Breast epithelium (tissue), 4 donors: ENCODE data around the gene STXBP5. TPM values are rescaled to one million over a fixed set of nuclear protein-coding genes. Genes with fewer than 3 reads are reported as not detected.

ENCODE experiments used
- DNase-seq, 2 donors: peaks; one replicate each; pipeline ENCODE4 v3.0.0-alpha.2; 2019; ENCODE audit warnings: low spot score in 2 of 2
- H3K27ac ChIP-seq, 2 donors: fragments of 200-600 bp; sonication (generic) in 1 of 2; one replicate each; pipeline ENCODE4 v1.5.1; 2016 to 2019; ENCODE audit warnings: mild to moderate bottlenecking in 1 of 2
- H3K27me3 ChIP-seq, 2 donors: fragments of 200-600 bp; sonication (generic) in 1 of 2; one replicate each; pipeline versions ENCODE4 v1.5.1 to v1.6.0; 2017 to 2019; ENCODE audit warnings: control low read depth in 1 of 2, mild to moderate bottlenecking in 1 of 2
- H3K36me3 ChIP-seq: fragments of 200-600 bp; one replicate; pipeline ENCODE4 v1.5.1; 2019
- H3K4me1 ChIP-seq, 2 donors: fragments of 200-600 bp; sonication (generic); one replicate each; pipeline ENCODE4 v1.5.1; 2016 to 2019; ENCODE audit warnings: control low read depth in 1 of 2
- H3K4me3 ChIP-seq, 3 donors: fragments of 200-600 bp; sonication (generic); 1 replicate in 2 of 3; 2 replicates in 1 of 3; pipeline ENCODE4 v1.5.1; 2016 to 2019; ENCODE audit warnings: mild to moderate bottlenecking in 3 of 3, moderate library complexity in 2 of 3
- H3K9me3 ChIP-seq, 2 donors: fragments of 200-600 bp; sonication (generic) in 1 of 2; one replicate each; pipeline ENCODE4 v1.5.1; 2016 to 2019; ENCODE audit warnings: control low read depth in 1 of 2
- POLR2A ChIP-seq: fragments of 450-650 bp; IDR thresholded peaks from one replicate; pipeline ENCODE4 v1.6.1; 2016; ENCODE audit warnings: antibody characterized with exemption, mild to moderate bottlenecking, moderate library complexity
- POLR2AphosphoS5 ChIP-seq, 3 donors: sonication (generic); formaldehyde crosslinking; IDR thresholded peaks; one replicate each; pipeline ENCODE4 v1.6.1; 2017; ENCODE audit warnings: antibody characterized with exemption in 3 of 3
- intact Hi-C: fragments of 100-400 bp; cut with DNase I; formaldehyde crosslinking; loops from one replicate; pipeline ENCODE4 v1.15.1; 2023; ENCODE audit warnings: low total_unique reads
- total RNA-seq, 3 donors: library from RNA; depleted of rRNA; stranded (reverse); fragments of >200 nt; gene quantifications; one replicate each; pipeline ENCODE4 v1.1.0, GENCODE V29; 2016
- TF ChIP-seq, protein P1 (sequence below), 3 donors: fragments of 450-650 bp; IDR thresholded peaks; one replicate each; pipeline ENCODE4 v1.5.1; 2016 to 2017; ENCODE audit warnings: antibody characterized with exemption in 3 of 3, mild to moderate bottlenecking in 3 of 3, moderate library complexity in 3 of 3

STXBP5 gene
- total RNA-seq, 3 donors from 2014 or later: 21.3 to 43.6 (median 26.9) TPM

GRCh38 chr6:147204843-147205311, 660 bp downstream of the STXBP5 start:
- peak overlapping the region; percentile 96 to 98 for H3K27ac ChIP-seq
- H3K27me3 ChIP-seq: no peaks in the 10 kb centered on the region
- intact Hi-C loops: no loop called here
- no peaks in the 10 kb centered on the region for H3K9me3 ChIP-seq
- peak overlapping the region; percentile 85 to 93 (median 86) for H3K4me3 ChIP-seq
- no peak for DNase-seq
- TF ChIP-seq POLR2AphosphoS5 (IDR thresholded peaks at IDR 0.05) (no peak), POLR2A (no peak)
- TF ChIP-seq, protein P1, sequence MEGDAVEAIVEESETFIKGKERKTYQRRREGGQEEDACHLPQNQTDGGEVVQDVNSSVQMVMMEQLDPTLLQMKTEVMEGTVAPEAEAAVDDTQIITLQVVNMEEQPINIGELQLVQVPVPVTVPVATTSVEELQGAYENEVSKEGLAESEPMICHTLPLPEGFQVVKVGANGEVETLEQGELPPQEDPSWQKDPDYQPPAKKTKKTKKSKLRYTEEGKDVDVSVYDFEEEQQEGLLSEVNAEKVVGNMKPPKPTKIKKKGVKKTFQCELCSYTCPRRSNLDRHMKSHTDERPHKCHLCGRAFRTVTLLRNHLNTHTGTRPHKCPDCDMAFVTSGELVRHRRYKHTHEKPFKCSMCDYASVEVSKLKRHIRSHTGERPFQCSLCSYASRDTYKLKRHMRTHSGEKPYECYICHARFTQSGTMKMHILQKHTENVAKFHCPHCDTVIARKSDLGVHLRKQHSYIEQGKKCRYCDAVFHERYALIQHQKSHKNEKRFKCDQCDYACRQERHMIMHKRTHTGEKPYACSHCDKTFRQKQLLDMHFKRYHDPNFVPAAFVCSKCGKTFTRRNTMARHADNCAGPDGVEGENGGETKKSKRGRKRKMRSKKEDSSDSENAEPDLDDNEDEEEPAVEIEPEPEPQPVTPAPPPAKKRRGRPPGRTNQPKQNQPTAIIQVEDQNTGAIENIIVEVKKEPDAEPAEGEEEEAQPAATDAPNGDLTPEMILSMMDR (IDR thresholded peaks at IDR 0.05): no peak
- no peaks in the 10 kb centered on the region for H3K4me1 ChIP-seq
- H3K36me3 ChIP-seq: no peaks in the 10 kb centered on the region

DNA sequence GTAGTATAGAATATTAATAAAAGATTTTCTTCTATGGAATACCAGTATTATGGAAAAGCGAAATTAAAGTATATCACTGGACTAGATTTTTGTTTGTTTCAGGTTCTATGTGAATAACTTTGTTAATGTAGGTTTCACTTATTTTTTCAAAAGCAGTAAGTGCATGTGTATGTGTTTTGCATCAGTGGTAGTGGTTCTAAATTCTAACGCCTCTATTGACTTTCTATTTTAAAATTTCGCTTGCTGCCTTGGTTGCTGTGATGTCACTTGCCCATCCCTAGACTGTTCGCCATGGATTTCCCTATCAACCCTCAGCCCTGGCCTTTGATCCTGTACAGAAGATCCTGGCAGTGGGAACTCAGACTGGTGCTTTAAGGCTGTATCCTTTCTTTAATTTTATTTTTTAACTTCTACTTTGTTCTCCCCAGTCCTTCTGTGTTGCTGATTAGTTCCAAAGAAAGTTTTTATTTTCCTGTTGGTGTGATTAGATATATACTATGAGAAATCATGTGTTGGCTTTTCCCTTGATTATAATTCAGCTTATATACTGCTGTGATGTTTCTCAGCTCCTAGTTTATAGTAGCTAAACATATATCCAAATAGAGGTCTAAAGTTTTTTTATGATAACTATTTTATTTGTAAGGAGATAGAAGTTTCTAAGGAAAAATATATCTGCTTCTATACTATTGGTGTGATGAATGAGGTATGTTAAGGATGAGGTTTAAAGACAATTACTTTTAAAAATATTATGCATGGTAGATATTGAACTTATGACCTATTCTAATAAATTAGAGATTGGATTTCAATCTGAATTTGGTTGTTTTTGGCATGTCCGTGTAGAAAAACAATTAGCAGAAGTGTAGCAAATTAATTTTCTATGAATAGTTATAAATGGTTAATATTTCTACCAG, 1.7 kb downstream of the STXBP5 start:
- Histone ChIP-seq H3K4me3 (peak overlapping the region; percentile 3 to 93 (median 85)), H3K36me3 (no peaks in the 10 kb centered on the region), H3K27ac (peak overlapping the region; percentile 38 to 96), H3K27me3 (no peaks in the 10 kb centered on the region), H3K4me1 (no peaks in the 10 kb centered on the region), H3K9me3 (no peaks in the 10 kb centered on the region)
- intact Hi-C loops: no loop called here
- no peak for DNase-seq
- TF ChIP-seq POLR2AphosphoS5 (IDR thresholded peaks at IDR 0.05) (no peak), POLR2A (no peak)
- TF ChIP-seq, protein P1 (IDR thresholded peaks at IDR 0.05): no peak

DNA sequence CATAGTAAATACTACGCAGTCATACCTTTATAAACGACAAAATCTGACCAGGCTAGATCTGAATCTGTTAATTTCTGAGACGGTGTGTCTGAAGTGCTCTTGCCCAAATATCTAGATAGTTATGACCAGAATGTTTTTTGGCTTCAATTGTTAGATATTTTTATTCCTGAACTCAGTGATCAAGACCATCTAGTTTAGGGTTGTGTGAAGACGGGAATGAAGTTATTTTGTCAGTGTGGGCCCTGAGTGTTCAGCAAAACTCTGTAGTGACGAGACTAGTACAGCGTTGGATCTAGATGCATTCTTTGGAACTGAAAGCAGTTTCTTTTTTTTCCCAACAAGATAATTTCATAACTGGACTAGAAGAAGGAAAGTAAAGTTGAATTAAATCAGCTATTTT, 3.1 kb downstream of the STXBP5 start:
- no peaks in the 10 kb centered on the region for H3K36me3 ChIP-seq
- H3K27me3 ChIP-seq: no peaks in the 10 kb centered on the region
- no peaks in the 10 kb centered on the region for H3K9me3 ChIP-seq
- H3K4me3 ChIP-seq: peak overlapping the region in 2 of 3 donors; percentile 85 to 93
- H3K4me1 ChIP-seq: no peaks in the 10 kb centered on the region
- TF ChIP-seq, protein P1 (IDR thresholded peaks at IDR 0.05): no peak
- TF ChIP-seq POLR2A (no peak), POLR2AphosphoS5 (IDR thresholded peaks at IDR 0.05) (no peak)
- no peak for DNase-seq
- intact Hi-C loops: no loop called here
- peak overlapping the region; percentile 76 to 96 for H3K27ac ChIP-seq

DNA sequence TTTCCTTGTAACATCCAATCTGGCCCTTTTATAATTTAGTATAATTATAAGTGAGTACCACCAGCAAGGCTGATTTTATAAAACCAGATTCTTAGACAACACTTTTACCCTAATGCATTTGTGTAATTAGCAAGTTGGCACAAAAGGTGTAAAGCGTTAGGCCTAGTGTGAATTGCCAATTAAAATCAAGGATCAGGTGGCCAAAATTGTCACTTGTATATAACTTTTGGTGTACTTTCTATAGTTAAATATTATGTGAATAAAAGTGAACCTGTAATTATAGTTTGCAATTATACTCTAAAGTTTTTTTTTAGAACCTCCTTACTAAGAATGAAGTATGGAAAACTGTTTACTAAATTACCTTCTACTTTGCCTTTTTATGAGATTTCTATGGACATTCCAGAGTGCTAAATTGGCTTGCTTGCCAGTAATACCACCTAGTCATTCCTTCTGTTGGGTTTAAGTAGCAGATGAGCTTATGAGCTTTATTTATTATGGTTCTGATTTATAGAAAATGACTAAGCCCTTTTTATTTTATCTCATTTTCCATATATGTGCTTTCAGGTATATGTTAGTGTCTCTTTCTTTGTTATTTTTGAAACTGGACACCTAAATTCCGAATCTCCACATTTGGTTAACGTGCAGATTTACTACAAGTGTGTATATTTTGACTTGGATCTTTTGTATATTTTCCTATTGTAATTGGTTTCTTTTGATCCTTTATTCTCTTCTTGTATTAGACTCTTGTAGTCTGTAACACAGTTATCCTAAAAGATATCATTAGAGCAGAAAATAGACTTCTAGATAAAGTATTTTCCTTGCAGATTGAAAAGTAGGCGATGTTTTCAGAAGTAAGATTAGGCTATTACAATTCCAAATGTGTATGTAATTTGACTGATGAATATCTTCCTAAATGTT, 3.9 kb downstream of the STXBP5 start:
- H3K36me3 ChIP-seq: no peaks in the 10 kb centered on the region
- intact Hi-C loops: no loop called here
- TF ChIP-seq, protein P1 (IDR thresholded peaks at IDR 0.05): no peak
- TF ChIP-seq POLR2AphosphoS5 (IDR thresholded peaks at IDR 0.05) (no peak), POLR2A (no peak)
- no peaks in the 10 kb centered on the region for H3K9me3 ChIP-seq
- H3K4me1 ChIP-seq: no peaks in the 10 kb centered on the region
- H3K4me3 ChIP-seq: peak overlapping the region in 2 of 3 donors; percentile 85 to 93
- no peaks in the 10 kb centered on the region for H3K27me3 ChIP-seq
- peak overlapping the region; percentile 76 to 96 for H3K27ac ChIP-seq
- DNase-seq: no peak
